Glutamatergic neuron (in vitro differentiated cells): ENCODE data around the gene NIPAL4. TPM values are rescaled to one million over a fixed set of nuclear protein-coding genes. Genes with fewer than 3 reads are reported as not detected.

Experiments used
- DNase-seq: peaks from one replicate; pipeline ENCODE4 v3.0.0; 2022
- H3K27ac Mint-ChIP-seq: one replicate; pipeline ENCODE4 v1.8.0; 2020; ENCODE audit warnings: mild to moderate bottlenecking, mixed read lengths, inconsistent platforms; ENCODE audit not compliant: unreplicated experiment
- H3K27me3 Mint-ChIP-seq: one replicate; pipeline ENCODE4 v1.8.0; 2020; ENCODE audit warnings: mild to moderate bottlenecking, moderate library complexity, mixed read lengths, inconsistent platforms; ENCODE audit not compliant: unreplicated experiment
- H3K36me3 Mint-ChIP-seq: one replicate; pipeline ENCODE4 v1.8.0; 2020; ENCODE audit warnings: mild to moderate bottlenecking, mixed read lengths, inconsistent platforms; ENCODE audit not compliant: unreplicated experiment
- H3K4me1 Mint-ChIP-seq: one replicate; pipeline ENCODE4 v1.8.0; 2020; ENCODE audit warnings: mild to moderate bottlenecking, low read depth, mixed read lengths, inconsistent platforms; ENCODE audit not compliant: unreplicated experiment
- H3K4me3 Mint-ChIP-seq: one replicate; pipeline ENCODE4 v1.8.0; 2020; ENCODE audit warnings: mild to moderate bottlenecking, mixed read lengths, inconsistent platforms; ENCODE audit not compliant: unreplicated experiment
- H3K9me3 Mint-ChIP-seq: one replicate; pipeline ENCODE4 v1.8.0; 2020; ENCODE audit warnings: mild to moderate bottlenecking, moderate library complexity, mixed read lengths, inconsistent platforms; ENCODE audit not compliant: unreplicated experiment
- CTCF ChIP-seq: fragments of 200-600 bp; sonication (generic); IDR thresholded peaks from one replicate; pipeline ENCODE4 v1.5.0; 2021; ENCODE audit not compliant: partially characterized antibody, unreplicated experiment
- total RNA-seq: library from RNA; stranded (reverse); fragmentation: NEBNext Ultra II Directional; extraction: Animal tissue kit (Norgen Biotek cat#: 25700); gene quantifications from one replicate; pipeline ENCODE4 v1.2.1, GENCODE V29; 2021; ENCODE audit not compliant: unreplicated experiment

NIPAL4 gene
- total RNA-seq, 1 donor from 2014 or later: not detected

- no peak for DNase-seq
- H3K9me3 Mint-ChIP-seq: no peaks in the 10 kb centered on the region
- no peak for TF ChIP-seq CTCF
- H3K4me3 Mint-ChIP-seq: no peak overlapping the region
- no peaks in the 10 kb centered on the region for H3K36me3 Mint-ChIP-seq
- no peaks in the 10 kb centered on the region for H3K4me1 Mint-ChIP-seq
- no peak overlapping the region for H3K27ac Mint-ChIP-seq
- no peaks in the 10 kb centered on the region for H3K27me3 Mint-ChIP-seq
Measured at GRCh38 chr5:157443041-157443549, 16.9 kb upstream of the NIPAL4 start.

GRCh38 chr5:157444224-157444623 is 15.8 kb upstream of the NIPAL4 start:
- no peaks in the 10 kb centered on the region for H3K9me3 Mint-ChIP-seq
- H3K4me3 Mint-ChIP-seq: no peak overlapping the region
- H3K4me1 Mint-ChIP-seq: no peaks in the 10 kb centered on the region
- H3K27me3 Mint-ChIP-seq: no peaks in the 10 kb centered on the region
- DNase-seq: no peak
- H3K27ac Mint-ChIP-seq: no peak overlapping the region
- no peaks in the 10 kb centered on the region for H3K36me3 Mint-ChIP-seq
- TF ChIP-seq CTCF: no peak

GRCh38 chr5:157445745-157446411 is 14.1 kb upstream of the NIPAL4 start:
- Mint-ChIP-seq H3K36me3 (no peaks in the 10 kb centered on the region), H3K4me1 (no peaks in the 10 kb centered on the region), H3K27me3 (no peaks in the 10 kb centered on the region), H3K9me3 (no peaks in the 10 kb centered on the region), H3K27ac (no peak overlapping the region), H3K4me3 (no peak overlapping the region)
- no peak for TF ChIP-seq CTCF
- DNase-seq: no peak

GRCh38 chr5:157446412-157446935 is 13.5 kb upstream of the NIPAL4 start:
- H3K27me3 Mint-ChIP-seq: peaks cover 3% of the 10 kb centered on the region
- no peak overlapping the region for H3K4me3 Mint-ChIP-seq
- no peaks in the 10 kb centered on the region for H3K9me3 Mint-ChIP-seq
- TF ChIP-seq CTCF: no peak
- no peak overlapping the region for H3K27ac Mint-ChIP-seq
- H3K36me3 Mint-ChIP-seq: no peaks in the 10 kb centered on the region
- no peak for DNase-seq
- H3K4me1 Mint-ChIP-seq: no peaks in the 10 kb centered on the region

- Mint-ChIP-seq H3K4me3 (no peak overlapping the region), H3K27ac (no peak overlapping the region), H3K9me3 (no peaks in the 10 kb centered on the region), H3K36me3 (no peaks in the 10 kb centered on the region), H3K4me1 (no peaks in the 10 kb centered on the region), H3K27me3 (peaks cover 3% of the 10 kb centered on the region)
- DNase-seq: no peak
- no peak for TF ChIP-seq CTCF
Measured at GRCh38 chr5:157447201-157447637, 12.8 kb upstream of the NIPAL4 start.
